HG02678 (cell line): ENCODE results near the gene STARD9.
"Not testable (repeated sequence)": the region's sequence is repeated elsewhere in the genome, so short reads cannot be mapped to it uniquely, and the experiment has no call there.

ENCODE experiments used
- ATAC-seq: cut with Tn5 transposase; IDR thresholded peaks from one replicate; pipeline ENCODE4 v1.9.1; 2021; ENCODE audit warnings: mild to moderate bottlenecking, moderate library complexity; ENCODE audit not compliant: unreplicated experiment

Gene STARD9

GRCh38 chr15:42575188-42576039 lies at the start of gene STARD9:
Gene STARD9 (plus strand): TSS chr15:42575606. CDS start chr15:42575716, 110 bp downstream.
- peak; percentile 89 for ATAC-seq

DNA sequence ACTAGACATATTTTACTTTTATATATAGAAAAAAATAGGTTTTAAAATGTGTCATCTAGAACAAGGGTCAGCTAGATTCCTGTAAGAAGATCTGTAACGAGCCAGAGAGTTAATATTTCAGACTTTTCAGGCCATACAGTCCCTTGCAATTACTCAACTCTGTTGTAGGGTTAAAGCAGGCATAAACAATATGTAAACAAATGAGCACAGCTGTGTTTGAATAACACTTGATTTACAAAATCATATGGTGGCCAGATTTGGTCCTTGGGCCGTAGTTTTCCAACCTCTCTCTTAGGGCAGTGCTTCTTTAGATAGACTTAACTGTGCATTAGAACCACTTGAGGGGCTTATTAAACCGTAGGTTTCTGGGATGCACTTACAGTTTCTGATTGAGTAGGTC lies 46.4 kb upstream of the STARD9 start:
- ATAC-seq, result no peak

DNA sequence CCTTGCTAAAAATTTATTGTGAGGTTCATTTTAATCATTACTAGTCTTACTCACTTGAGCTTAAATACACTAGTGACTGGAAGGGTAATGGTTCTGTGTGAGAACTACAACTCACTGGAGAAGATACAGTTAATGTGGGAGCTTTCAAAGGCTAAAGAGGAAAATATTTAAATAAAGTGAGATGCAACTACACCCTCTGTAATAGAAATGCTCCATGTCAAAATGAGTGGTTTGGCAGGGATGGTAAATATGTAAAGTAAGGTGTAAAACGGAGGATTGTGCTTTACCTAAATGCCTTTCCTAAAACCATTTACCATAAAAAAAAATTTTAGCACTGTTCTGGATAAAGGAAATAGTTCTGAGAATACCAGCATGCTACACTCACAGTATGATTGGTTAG lies 42.2 kb upstream of the STARD9 start:
- no peak for ATAC-seq

GRCh38 chr15:42544853-42545629 lies 30.4 kb upstream of the STARD9 start:
- ATAC-seq, result no peak

- no peak for ATAC-seq
Measured at GRCh38 chr15:42547918-42548248, 27.5 kb upstream of the STARD9 start.

- peak; percentile 85 for ATAC-seq
Measured at GRCh38 chr15:42548249-42549031, 27.0 kb upstream of the STARD9 start, which contains the start of the genes HAUS2 and LRRC57. Gene HAUS2 (plus strand): TSS chr15:42548838. CDS start chr15:42548873, 35 bp downstream. Gene LRRC57 (minus strand): TSS chr15:42548793. CDS start chr15:42548434, 359 bp downstream.

GRCh38 chr15:42549032-42549491 lies 26.3 kb upstream of the STARD9 start:
- no peak for ATAC-seq

DNA sequence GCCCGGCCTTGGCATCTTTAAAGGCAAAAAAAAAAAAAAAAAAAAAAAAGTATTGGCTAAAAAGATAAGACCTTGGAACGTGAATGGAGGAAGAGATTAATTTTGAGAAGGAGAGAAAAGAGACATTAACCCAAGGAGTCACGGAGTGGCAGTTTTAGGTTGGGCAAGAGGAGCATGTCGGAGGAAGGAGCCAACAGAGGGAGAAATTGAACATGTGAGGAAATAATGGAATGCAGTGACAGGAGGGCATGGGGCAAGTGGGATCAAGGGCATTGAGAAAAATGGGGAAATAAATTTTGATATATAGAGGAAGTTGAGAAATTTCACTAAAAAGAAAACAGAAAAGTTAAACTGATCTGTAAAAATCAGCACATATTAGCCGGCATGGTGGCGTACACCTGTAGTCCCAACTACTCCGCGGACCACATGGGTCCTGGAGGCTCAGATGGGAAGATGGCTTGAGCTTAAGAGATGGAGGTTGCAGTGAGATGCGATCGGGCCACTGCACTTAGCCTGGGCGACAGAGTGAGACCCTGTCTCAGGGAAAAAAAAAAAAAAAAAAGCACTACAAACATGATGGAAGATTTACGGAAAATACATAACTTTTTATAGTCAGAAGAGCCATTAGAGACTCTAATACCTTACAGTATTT lies 25.5 kb upstream of the STARD9 start:
- ATAC-seq, result no peak

- ATAC-seq, result no peak
Measured at GRCh38 chr15:42553554-42553953, 21.9 kb upstream of the STARD9 start.

DNA sequence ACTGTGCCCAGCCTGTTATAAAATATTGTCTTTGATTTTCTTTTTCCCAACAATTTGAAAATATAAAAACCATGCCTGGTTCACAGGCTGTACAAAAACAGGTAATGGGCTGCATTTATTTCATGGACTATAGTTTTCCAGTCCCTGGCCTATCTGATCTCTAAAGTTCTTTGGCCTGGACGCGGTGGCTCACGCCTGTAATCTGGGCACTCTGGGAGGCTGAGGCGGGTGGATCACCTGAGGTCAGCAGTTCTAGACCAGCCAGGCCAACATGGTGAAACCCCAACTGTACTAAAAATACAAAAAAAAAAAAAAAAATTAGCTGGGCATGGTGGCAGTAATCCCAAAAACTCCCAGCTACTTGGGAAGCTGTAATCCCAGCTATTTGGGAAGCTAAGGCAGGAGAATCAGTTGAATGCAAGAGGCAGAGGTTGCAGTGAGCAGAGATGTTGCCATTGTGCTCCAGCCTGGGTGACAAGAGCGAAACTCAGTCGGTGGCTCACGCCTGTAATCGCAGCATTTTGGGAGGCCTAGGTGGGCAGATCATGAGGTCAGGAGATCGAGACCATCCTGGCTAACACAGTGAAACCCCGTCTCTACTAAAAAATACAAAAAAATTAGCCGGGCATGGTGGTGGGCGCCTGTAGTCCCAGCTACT lies 18.7 kb upstream of the STARD9 start:
- not testable (repeated sequence) for ATAC-seq

- ATAC-seq, result no peak
Measured at GRCh38 chr15:42558739-42559138, 16.7 kb upstream of the STARD9 start.

DNA sequence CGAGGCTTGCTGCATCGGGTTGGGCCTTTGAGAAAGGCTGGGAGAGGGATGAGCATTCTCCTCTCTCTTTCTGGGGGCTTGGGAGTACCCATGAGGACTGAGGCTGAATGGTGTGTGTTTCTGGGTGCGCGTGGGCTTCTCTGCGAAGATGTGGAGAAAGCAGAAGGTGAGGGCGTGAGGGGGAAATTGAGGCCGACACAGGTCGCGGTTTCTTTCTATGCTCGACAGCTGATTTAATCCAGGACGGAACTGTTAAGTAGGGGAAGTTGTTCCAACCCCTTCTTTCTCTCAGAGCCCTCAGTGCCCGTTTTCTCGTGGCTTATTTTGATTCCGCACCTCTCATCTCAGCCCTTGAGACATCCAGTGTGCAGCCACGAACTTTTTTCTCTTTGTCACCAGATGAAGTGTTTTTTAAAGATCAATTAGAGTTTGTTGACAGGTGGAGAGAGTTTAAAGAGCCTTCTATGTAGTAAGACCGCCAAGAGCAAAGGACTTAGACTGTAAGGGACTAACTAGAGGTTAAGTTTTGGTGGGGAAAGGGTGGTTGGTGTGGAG lies 711 bp downstream of the STARD9 start:
- no peak for ATAC-seq

- ATAC-seq, result no peak
Measured at GRCh38 chr15:42576776-42577175, 1.4 kb downstream of the STARD9 start.

DNA sequence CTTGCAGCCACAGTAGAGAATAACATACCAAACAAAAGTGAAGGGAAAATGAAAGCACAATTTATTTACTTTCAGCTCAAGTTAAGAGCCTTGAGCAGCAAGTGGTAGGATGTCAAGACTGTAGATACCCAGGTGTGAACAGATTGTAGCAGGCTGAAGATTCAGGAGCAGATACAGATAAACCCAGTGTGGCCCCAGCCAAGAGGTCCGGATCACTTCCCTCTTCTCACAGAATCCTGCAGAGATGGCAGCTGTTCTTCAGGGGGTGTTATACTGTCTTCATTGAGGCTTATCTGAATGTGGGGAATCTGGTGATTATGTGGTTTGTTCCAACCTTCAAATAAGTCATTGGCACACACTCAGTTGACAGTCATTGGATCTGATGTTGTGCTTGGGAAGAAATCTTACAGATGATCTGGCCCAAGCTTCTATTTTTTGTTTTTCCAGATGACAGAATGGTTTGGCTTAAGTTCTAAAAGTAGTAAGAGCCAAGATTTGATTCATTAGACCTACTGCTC lies 2.2 kb downstream of the STARD9 start:
- no peak for ATAC-seq

DNA sequence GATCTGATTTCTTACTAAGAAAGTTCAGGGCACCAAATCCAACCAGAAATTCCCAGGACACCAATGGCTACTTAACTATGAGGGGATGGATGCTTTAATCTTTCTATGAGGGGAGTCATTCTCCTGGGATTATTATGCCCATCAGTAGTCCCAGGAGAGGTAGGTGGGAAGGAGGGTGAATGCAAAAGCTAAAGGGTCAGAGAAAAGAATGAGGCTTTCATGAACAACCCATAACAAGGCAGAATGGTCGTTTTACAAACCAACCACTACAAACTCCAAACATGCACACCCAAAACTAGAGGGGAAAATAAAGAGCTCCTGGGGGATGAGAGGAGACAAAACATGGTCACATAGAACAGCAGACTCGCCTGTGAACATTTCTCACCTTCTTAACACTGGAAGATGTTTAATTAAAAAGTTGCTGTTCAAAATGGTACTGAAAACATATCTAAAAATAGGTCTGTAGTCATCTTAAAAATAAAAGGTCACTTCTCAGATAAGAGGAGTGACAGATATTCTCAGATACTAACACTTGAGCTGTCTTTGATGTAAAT lies 3.7 kb downstream of the STARD9 start:
- ATAC-seq, result no peak

GRCh38 chr15:42581272-42581730 lies 5.9 kb downstream of the STARD9 start:
- ATAC-seq, result peak; percentile 80

- no peak for ATAC-seq
Measured at GRCh38 chr15:42582569-42583375, 7.4 kb downstream of the STARD9 start.
